Activated CD8-positive, alpha-beta T cell treated with anti-CD3 and anti-CD28 coated beads for 36 hours (primary cell): Measurements from ENCODE around the gene ARFGAP1. TPM values are rescaled to one million over a fixed set of nuclear protein-coding genes. Genes with fewer than 3 reads are reported as not detected.

Experiments used
- ATAC-seq: fragments of 200-7000 bp; cut with Tn5 transposase; one replicate; pipeline ENCODE4 v1.10.0; 2021; ENCODE audit warnings: mild to moderate bottlenecking, moderate library complexity
- CTCF ChIA-PET: fragments of 350-600 bp; sonication (Branson Sonifier 250); formaldehyde crosslinking; loops from one replicate; lab custom pipeline; 2021; ENCODE audit warnings: antibody characterized with exemption; lab: Charles Lee
- POLR2A ChIA-PET: fragments of 350-600 bp; sonication (Branson Sonifier 250); formaldehyde crosslinking; loops from one replicate; lab custom pipeline; 2021; ENCODE audit warnings: antibody characterized with exemption; lab: Charles Lee
- DNase-seq: peaks from one replicate; pipeline ENCODE4 v3.0.0-alpha.2; 2020
- H3K27ac Mint-ChIP-seq: one replicate; pipeline ENCODE4 v1.8.0; 2021; ENCODE audit warnings: mild to moderate bottlenecking, mixed read lengths
- H3K27me3 Mint-ChIP-seq: one replicate; pipeline ENCODE4 v1.8.0; 2021; ENCODE audit warnings: mixed read lengths
- H3K36me3 Mint-ChIP-seq: one replicate; pipeline ENCODE4 v1.8.0; 2021; ENCODE audit warnings: low read depth, mixed read lengths
- H3K4me1 Mint-ChIP-seq: one replicate; pipeline ENCODE4 v1.8.0; 2021; ENCODE audit warnings: low read depth, mixed read lengths
- H3K4me3 Mint-ChIP-seq: one replicate; pipeline ENCODE4 v1.8.0; 2021; ENCODE audit warnings: mild to moderate bottlenecking, moderate library complexity, mixed read lengths
- H3K9me3 Mint-ChIP-seq: one replicate; pipeline ENCODE4 v1.8.0; 2021; ENCODE audit warnings: mixed read lengths
- CTCF ChIP-seq: fragments of 200-600 bp; IDR thresholded peaks from one replicate; pipeline ENCODE4 v1.8.0; 2022; ENCODE audit warnings: antibody characterized with exemption, mild to moderate bottlenecking
- intact Hi-C: fragments of 100-400 bp; cut with micrococcal nuclease; formaldehyde crosslinking; loops from one replicate; pipeline ENCODE4 v1.10.0; 2022
- total RNA-seq, 2 experiments: library from RNA; stranded (reverse); gene quantifications; one replicate each; pipeline ENCODE4 v1.2.3, GENCODE V29; 2021

The ARFGAP1 gene
- total RNA-seq, 2 experiments from 2014 or later: 71.3 to 75.0 TPM

DNA sequence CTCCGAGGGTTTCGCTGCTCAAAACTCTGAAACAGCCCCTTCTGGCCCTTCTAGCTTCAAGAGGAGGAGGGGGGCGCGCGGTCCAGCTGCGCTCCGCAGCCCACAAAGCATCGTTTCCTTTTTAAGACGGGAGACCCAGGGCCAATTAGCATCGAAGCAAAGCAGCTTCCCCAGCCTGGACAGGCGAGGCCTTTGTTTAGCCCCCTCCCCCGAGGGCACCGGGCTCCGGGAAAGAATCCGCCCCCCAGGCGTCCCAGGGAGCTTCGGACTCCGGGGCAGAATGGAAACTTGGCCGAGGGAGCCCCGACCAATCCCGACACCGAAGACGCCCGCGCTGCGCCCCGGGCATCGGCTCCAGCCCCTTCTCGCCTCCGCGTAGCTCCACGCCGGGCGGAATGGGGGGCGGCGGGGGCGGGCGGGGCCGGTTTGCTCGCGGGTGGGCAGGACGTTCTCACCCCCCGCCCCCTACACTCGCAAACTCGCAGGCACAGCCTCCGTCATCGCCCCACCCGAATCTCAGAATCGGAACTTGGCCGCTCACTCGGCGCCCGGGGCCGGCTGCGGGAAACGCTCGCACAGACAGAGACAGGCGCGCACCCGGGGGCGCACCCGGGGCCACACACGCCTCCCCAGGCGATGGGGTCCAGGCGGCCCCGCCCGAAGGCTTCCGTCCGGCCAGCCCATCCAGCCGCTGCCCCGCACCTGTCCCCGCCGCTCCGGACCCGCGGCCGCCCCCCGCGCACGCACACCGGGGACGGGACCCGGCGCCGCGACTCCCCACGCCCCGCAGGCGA is 19.0 kb upstream of the ARFGAP1 start:
- Mint-ChIP-seq H3K27ac (no peak overlapping the region), H3K4me1 (peaks cover 4% of the 10 kb centered on the region), H3K4me3 (no peak overlapping the region), H3K36me3 (no peaks in the 10 kb centered on the region), H3K9me3 (no peaks in the 10 kb centered on the region), H3K27me3 (peaks cover 40% of the 10 kb centered on the region)
- DNase-seq: no peak
- TF ChIP-seq CTCF: no peak
- no peak for ATAC-seq
- POLR2A ChIA-PET: no interaction called here
- intact Hi-C loops: no loop called here
- CTCF ChIA-PET: interaction anchor here (1.1 to 1.4 kb wide), 2 partner anchors 19 to 31 kb away, joined by 4 to 6 read pairs; partner anchors contain the start of gene BIRC7

DNA sequence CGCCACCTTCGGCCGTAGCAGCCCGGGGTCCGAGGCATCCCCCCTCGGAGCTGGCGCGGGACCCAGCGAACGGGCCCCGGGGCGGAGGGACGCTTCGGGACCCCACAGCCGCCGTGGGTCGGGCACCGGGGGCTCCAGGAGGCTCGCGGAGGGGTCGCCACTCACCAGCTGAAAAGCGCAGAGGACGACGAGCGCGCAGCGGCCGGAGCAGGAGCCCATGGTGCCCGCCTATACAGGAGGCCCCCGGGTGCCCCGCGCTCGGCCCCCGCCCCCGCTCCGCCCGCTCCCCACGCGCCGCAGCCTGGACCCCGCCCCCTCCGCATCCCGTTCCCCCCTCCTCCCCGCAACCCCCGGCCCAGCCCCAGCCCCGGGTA is 18.4 kb upstream of the ARFGAP1 start, which contains the start of gene NKAIN4:
Gene NKAIN4 (minus strand): TSS at position 232 of the 374 bp plus-strand sequence. CDS start 13 bp downstream, at position 219.
- peaks cover 4% of the 10 kb centered on the region for H3K4me1 Mint-ChIP-seq

GRCh38 chr20:63254606-63255384 is 17.8 kb upstream of the ARFGAP1 start:
- ATAC-seq: no peak
- Mint-ChIP-seq H3K27me3 (peaks cover 37% of the 10 kb centered on the region), H3K27ac (no peak overlapping the region), H3K4me3 (no peak overlapping the region), H3K9me3 (no peaks in the 10 kb centered on the region), H3K36me3 (no peaks in the 10 kb centered on the region), H3K4me1 (peaks cover 4% of the 10 kb centered on the region)
- no peak for TF ChIP-seq CTCF
- ChIA-PET CTCF (interaction anchor here (1.9 kb wide), 1 partner anchor 31 kb away, joined by 6 read pairs; no protein-coding TSS in a partner anchor), POLR2A (interaction anchor here (0.6 to 1.0 kb wide), 2 partner anchors 20 to 109 kb away, joined by 3 to 4 read pairs; partner anchors contain the start of gene BIRC7)
- DNase-seq: no peak
- intact Hi-C loops: no loop called here

More for the DNA sequence above, 18.4 kb upstream of the ARFGAP1 start, which contains the start of gene NKAIN4:
- ChIA-PET CTCF (interaction anchor here (1.1 to 1.9 kb wide), 3 partner anchors 19 to 31 kb away, joined by 4 to 6 read pairs (median 6); partner anchors contain the start of gene BIRC7), POLR2A (interaction anchor here (0.6 kb wide), 1 partner anchor 108 kb away, joined by 3 read pairs; no protein-coding TSS in a partner anchor)
- DNase-seq: no peak
- peaks cover 36% of the 10 kb centered on the region for H3K27me3 Mint-ChIP-seq
- H3K4me3 Mint-ChIP-seq: no peak within 1 kb of the TSS
- ATAC-seq: no peak
- no peak within 1 kb of the TSS for H3K27ac Mint-ChIP-seq
- no peaks in the 10 kb centered on the region for H3K36me3 Mint-ChIP-seq
- TF ChIP-seq CTCF: no peak
- no peaks in the 10 kb centered on the region for H3K9me3 Mint-ChIP-seq
- intact Hi-C loops: no loop called here

DNA sequence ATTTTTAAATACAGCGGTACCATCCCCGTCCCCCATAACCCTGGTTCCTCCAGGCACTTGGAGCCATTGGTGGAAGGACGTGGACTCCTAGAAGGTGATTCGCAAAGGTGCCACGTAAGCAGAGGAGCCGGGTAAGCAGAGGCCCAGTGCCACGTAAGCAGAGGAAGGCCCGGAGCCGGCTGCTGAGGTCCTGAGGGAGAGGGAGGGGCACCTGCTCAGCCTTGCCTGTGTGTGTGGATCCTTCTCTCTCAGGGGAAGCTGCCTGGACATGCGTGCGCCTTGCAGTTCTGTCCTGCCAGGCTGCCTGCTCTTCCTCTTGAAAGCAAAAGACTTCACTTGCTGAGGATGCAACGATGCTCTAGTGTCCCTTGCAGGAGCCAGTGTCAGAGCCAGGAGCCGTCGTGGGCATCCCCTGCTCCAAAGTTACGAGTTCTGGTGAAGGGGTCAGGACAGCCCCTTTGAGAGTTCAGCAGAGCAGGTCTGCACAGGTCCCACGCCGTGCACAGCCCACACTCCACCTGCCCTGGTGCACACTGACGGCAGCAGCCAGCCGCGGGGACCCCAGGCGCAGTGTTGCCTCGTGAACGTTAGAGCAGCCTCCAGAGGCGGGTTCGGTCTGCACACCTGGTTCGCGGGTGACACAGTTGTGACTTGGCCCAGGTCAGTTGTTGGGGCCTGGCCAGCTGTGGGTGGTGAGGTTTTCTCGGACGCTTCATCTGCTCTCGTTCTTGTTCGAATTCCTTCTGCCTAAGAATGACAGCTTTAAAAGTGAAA is 16.5 kb upstream of the ARFGAP1 start:
- DNase-seq (no peak), ATAC-seq (no peak)
- Mint-ChIP-seq H3K4me1 (peaks cover 4% of the 10 kb centered on the region), H3K36me3 (no peaks in the 10 kb centered on the region), H3K9me3 (no peaks in the 10 kb centered on the region), H3K4me3 (no peak overlapping the region), H3K27ac (no peak overlapping the region), H3K27me3 (peaks cover 33% of the 10 kb centered on the region)
- ChIA-PET CTCF (interaction anchor here (1.9 kb wide), 1 partner anchor 33 kb away, joined by 6 read pairs; no protein-coding TSS in a partner anchor), POLR2A (interaction anchor here (1.0 kb wide), 1 partner anchor 21 kb away, joined by 4 read pairs; the partner anchor contains the start of gene BIRC7)
- TF ChIP-seq CTCF: no peak
- intact Hi-C loops: no loop called here
